Central memory CD8-positive, alpha-beta T cell (primary cell): ENCODE results near the gene LYPD1.

Experiments
- ATAC-seq: fragments of 150-1000 bp; cut with Tn5 transposase; replicated peaks from 2 replicates; pipeline ENCODE4 v1.10.0; 2022; ENCODE audit warnings: mild to moderate bottlenecking, moderate FRiP score, moderate number of reproducible peaks; ENCODE audit not compliant: poor library complexity, severe bottlenecking; ENCODE audit errors: extremely low read depth
- DNase-seq, 2 donors: peaks; one replicate each; pipeline ENCODE4 v3.0.0; 2021; ENCODE audit warnings: low spot score in 2 of 2
- H3K27ac Mint-ChIP-seq: one replicate; pipeline ENCODE4 v1.8.0; 2022; ENCODE audit warnings: low read depth, mild to moderate bottlenecking, moderate library complexity, mixed read lengths
- H3K27me3 Mint-ChIP-seq: one replicate; pipeline ENCODE4 v1.8.0; 2022; ENCODE audit warnings: mixed read lengths
- H3K36me3 Mint-ChIP-seq: one replicate; pipeline ENCODE4 v1.8.0; 2022; ENCODE audit warnings: mild to moderate bottlenecking, moderate library complexity, mixed read lengths; ENCODE audit not compliant: insufficient read depth
- H3K4me1 Mint-ChIP-seq: one replicate; pipeline ENCODE4 v1.8.0; 2022; ENCODE audit warnings: mixed read lengths
- H3K4me3 Mint-ChIP-seq: one replicate; pipeline ENCODE4 v1.8.0; 2022; ENCODE audit warnings: mild to moderate bottlenecking, moderate library complexity, mixed read lengths
- H3K9me3 Mint-ChIP-seq: one replicate; pipeline ENCODE4 v1.8.0; 2022; ENCODE audit warnings: mixed read lengths

The LYPD1 gene

DNA sequence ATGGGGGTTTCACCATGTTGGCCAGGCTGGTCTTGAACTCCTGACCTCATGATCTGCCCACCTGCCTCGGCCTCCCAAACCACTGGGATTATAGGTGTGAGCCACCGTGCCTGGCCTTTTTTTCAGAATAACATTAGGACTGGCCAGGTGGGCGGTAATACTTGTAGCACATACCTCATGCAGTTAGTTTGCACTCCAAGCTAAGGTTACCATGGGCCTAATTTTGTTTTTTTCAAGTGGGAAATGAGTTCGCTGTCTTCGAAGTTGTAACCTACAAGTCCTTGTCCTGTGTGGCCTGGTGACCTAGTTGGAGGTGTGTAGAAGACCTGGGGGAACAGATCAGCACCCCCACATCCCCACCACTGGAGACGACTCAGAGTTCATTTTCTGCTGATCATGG, 74.8 kb downstream of the LYPD1 start:
- ATAC-seq (no peak), DNase-seq (no peak)
- no peaks in the 10 kb centered on the region for H3K36me3 Mint-ChIP-seq
- H3K4me1 Mint-ChIP-seq = no peaks in the 10 kb centered on the region
- H3K4me3 Mint-ChIP-seq = no peak overlapping the region
- H3K27ac Mint-ChIP-seq = no peak overlapping the region
- peaks cover 37% of the 10 kb centered on the region for H3K9me3 Mint-ChIP-seq
- no peaks in the 10 kb centered on the region for H3K27me3 Mint-ChIP-seq
